ENCODE results near the gene TMEM107.
"Not testable (repeated sequence)": the region's sequence is repeated elsewhere in the genome, so short reads cannot be mapped to it uniquely, and the experiment has no call there.

Gene TMEM107

DNA sequence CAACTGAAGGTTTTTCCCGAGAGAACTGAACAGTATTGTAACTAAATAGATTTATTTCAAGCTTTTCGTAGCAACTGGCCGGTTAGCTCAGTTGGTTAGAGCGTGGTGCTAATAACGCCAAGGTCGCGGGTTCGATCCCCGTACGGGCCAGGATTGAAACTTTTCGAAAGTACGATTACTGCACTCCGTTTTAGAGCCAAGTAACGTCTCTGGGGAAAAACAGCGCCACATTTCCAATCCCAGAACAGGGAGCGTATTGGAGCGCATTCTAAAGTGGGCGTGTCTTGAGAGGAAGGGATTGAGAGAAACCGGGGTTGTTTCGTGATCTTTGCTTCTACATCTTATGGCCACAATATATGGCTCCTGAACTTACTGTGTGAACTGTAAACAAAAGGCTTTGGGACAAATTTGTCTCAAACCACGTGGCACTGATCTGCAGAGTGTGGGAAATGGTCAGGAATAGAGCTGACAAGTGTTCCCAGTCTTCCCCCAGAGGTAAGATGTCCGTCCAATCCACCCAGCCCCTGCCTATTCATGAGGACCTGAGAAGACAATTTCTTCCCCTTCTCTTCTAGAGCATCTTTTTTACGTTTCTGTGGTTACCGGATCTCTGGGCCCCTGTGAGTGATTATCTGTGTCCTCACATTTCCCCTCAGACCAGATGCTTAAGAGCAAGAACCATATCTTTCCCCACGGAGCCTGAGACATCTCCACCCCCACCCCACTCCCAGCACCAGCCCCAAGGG, 11.5 kb upstream of the TMEM107 start:
- Histone ChIP-seq H3K9me3 (ENCODE audit: insufficient read depth, low read depth, low read length) (no peaks in the 10 kb centered on the region), H3K9ac (ENCODE audit: low read depth, low read length) (peak overlapping the region; percentile 59), H3K36me3 (ENCODE audit: insufficient read depth, low read length) (no peaks in the 10 kb centered on the region), H3K27ac (ENCODE audit: low read depth, low read length) (peak overlapping the region; percentile 70; the same call in 1 of the 2 replicates), H3K4me1 (ENCODE audit: insufficient read depth, low read length) (peaks cover 12% of the 10 kb centered on the region), H3K27me3 (ENCODE audit: insufficient read depth, low read length) (peaks cover 21% of the 10 kb centered on the region), H3K4me3 (ENCODE audit: low read length) (peak overlapping the region; percentile 78)
- 3% methylated on average over 25 of the region's 25 CpGs for WGBS

DNA sequence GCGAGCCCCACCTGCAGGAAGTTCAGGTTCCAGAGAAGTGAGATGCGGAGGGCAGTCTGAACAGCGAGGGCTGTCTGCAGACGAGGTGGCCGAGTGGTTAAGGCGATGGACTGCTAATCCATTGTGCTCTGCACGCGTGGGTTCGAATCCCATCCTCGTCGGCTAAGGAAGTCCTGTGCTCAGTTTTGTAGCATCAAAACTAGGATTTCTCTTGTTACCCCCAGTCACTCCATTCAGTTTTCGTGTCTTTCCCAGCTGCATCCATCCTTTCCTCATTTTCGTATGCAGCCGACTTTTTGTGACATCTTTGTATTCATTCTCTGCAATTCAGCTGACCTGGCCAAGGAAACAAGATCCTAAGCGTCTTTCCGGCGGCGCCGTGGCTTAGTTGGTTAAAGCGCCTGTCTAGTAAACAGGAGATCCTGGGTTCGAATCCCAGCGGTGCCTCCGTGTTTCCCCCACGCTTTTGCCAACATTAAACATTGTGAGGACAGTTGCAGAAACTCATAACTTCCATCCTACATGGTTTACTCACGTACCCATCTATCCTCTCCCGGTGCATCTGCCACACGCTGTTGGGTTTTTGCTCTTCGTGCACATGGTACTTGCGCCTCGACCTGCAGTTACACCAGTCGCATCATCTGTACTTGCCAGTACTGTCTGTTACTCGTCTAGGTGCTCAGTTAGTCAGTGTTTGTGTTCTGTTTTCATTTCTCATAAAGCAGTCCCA, 10.8 kb upstream of the TMEM107 start:
- Histone ChIP-seq H3K9me3 (ENCODE audit: insufficient read depth, low read depth, low read length) (no peaks in the 10 kb centered on the region), H3K9ac (ENCODE audit: low read depth, low read length) (peak overlapping the region; percentile 59), H3K27ac (ENCODE audit: low read depth, low read length) (peak overlapping the region; percentile 70; the same call in 1 of the 2 replicates), H3K36me3 (ENCODE audit: insufficient read depth, low read length) (no peaks in the 10 kb centered on the region), H3K4me1 (ENCODE audit: insufficient read depth, low read length) (peaks cover 12% of the 10 kb centered on the region), H3K4me3 (ENCODE audit: low read length) (peak overlapping the region; percentile 73), H3K27me3 (ENCODE audit: insufficient read depth, low read length) (peaks cover 21% of the 10 kb centered on the region)
- WGBS = under 1% methylated on average over 32 of the region's 32 CpGs

DNA sequence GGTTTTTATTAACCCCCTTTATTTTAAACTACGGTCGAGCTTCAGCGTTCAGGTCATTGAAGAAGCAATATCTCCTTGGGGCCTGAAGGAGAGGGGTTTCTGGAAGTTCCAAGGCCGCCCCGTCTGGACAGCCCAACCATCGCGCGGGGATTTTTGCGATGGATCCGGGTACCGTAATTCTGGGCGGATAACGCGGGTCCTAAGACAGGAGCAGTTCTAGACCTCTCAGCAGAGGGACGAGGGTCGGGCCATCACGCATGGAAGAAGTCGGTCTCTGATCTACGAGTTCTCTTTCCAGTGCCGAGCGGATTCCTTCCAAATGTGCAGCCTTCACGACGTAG, 10.2 kb upstream of the TMEM107 start:
- Histone ChIP-seq H3K27me3 (ENCODE audit: insufficient read depth, low read length) (peaks cover 21% of the 10 kb centered on the region), H3K27ac (ENCODE audit: low read depth, low read length) (no peak overlapping the region), H3K36me3 (ENCODE audit: insufficient read depth, low read length) (no peaks in the 10 kb centered on the region), H3K4me1 (ENCODE audit: insufficient read depth, low read length) (peaks cover 12% of the 10 kb centered on the region), H3K9ac (ENCODE audit: low read depth, low read length) (peak overlapping the region; percentile 48), H3K4me3 (ENCODE audit: low read length) (peak overlapping the region; percentile 73), H3K9me3 (ENCODE audit: insufficient read depth, low read depth, low read length) (no peaks in the 10 kb centered on the region)
- under 1% methylated on average over 23 of the region's 23 CpGs for WGBS

DNA sequence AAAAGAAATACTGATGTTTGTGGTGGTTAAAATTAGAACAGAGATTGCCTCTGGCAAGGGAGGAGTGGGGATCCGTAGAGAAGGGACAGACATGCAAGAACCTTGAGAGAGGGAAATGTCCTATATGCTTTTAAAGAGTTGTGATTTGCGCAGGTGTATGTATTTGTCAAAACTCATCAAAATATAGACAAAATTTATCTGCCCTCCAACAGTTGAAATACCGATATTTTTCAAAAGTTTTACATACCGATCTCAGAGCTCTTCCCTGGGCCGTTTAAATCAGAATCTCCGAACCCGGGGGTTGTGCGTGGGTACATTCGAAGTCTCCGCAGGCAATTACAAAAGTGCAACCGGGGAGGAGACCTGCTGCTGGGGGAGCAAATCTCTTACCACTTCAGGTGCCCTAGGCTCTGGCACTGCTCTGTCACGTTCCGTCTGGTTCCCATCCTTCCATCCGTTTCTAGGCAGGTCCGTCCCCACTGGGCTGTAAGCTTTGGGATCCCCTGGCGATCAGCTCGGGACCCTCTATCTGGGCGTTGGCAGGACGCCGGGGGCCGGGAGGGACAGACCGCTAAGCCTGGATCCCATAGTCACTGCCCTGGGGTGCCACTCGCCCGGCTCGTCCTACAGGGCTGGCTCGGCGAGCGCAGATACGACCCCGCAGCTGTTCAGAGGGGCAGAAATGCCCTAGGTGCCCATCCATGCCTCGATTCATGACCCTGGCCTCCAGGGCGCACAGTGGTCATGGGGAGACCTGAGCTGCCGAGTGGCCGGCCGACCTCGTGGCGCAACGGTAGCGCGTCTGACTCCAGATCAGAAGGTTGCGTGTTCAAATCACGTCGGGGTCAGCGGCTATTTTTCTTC, 9.6 kb upstream of the TMEM107 start:
- Histone ChIP-seq H3K27me3 (ENCODE audit: insufficient read depth, low read length) (peaks cover 21% of the 10 kb centered on the region), H3K9me3 (ENCODE audit: insufficient read depth, low read depth, low read length) (no peaks in the 10 kb centered on the region), H3K9ac (ENCODE audit: low read depth, low read length) (peak overlapping the region; percentile 48), H3K36me3 (ENCODE audit: insufficient read depth, low read length) (no peaks in the 10 kb centered on the region), H3K4me1 (ENCODE audit: insufficient read depth, low read length) (peaks cover 12% of the 10 kb centered on the region), H3K27ac (ENCODE audit: low read depth, low read length) (no peak overlapping the region), H3K4me3 (ENCODE audit: low read length) (peak overlapping the region; percentile 73)
- 1% methylated on average over 43 of the region's 44 CpGs for WGBS

DNA sequence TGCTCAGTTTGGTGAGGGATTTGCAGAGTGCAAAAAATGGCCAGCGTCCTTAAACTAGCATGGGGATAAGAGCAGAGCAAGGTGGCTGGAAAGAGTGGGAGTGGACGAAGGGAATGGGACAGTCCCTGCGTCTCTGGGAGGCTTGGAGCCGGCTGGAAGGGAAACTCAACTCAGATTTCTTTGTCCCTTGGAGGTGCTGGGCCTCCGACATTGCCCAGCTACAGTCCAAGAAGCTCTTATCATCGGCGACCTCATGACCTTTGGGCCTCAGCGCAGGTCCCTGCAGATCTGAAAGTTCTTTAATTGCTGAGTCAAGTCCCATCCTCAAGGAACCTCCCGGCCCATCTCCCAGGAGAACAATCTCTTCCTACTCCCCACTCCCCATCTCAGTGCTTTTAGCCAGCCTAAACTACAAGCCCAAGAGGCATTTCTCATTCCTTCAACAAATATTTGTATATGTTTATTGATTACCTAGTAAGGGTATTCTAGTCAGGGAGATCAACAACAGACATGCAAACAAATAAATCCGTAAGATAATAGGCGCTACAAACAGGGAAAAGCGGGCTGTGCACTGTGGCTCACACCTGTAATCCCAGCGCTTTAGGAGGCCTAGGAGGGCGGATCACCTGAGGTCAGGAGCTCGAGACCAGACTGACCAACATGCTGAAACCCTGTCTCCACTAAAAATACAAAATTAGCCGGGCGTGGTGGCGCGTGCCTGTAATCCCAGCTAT, 985 bp upstream of the TMEM107 start:
- H3K27me3 ChIP-seq (ENCODE audit: insufficient read depth, low read length) = no peaks in the 10 kb centered on the region
- peak overlapping the region; percentile 85 for H3K9ac ChIP-seq (ENCODE audit: low read depth, low read length)
- H3K36me3 ChIP-seq (ENCODE audit: insufficient read depth, low read length) = no peaks in the 10 kb centered on the region
- no peaks in the 10 kb centered on the region for H3K9me3 ChIP-seq (ENCODE audit: insufficient read depth, low read depth, low read length)
- WGBS = 77% methylated on average over 19 of the region's 19 CpGs
- peak overlapping the region; percentile 76 for H3K4me3 ChIP-seq (ENCODE audit: low read length)
- peaks cover 16% of the 10 kb centered on the region for H3K4me1 ChIP-seq (ENCODE audit: insufficient read depth, low read length)
- H3K27ac ChIP-seq (ENCODE audit: low read depth, low read length) = peak overlapping the region; percentile 57

DNA sequence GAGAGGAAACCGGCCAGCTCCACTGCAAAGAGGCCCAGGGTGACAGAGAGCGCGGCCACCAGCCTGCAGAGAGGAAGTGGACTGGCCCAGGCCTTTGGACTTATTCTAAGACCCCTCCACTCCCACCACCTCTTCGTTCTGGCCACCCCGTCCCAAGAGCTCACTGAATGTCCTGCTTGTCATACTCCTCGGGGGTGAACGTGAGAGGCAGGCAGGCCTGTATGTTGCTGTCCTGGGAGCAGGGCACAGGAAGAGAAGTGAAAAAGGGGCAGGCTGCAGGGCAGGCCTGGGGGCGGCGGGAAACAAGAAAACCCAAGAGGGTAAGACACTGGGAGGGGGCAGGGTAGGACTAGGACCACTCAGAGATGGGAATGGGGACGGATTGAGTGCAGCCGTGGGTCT, 384 bp downstream of the TMEM107 start:
- Histone ChIP-seq H3K27ac (ENCODE audit: low read depth, low read length) (0 out of 2 replicates have a peak overlapping the region, but pooled peaks have one; percentile 7), H3K9ac (ENCODE audit: low read depth, low read length) (peak overlapping the region; percentile 85), H3K27me3 (ENCODE audit: insufficient read depth, low read length) (no peaks in the 10 kb centered on the region), H3K4me3 (ENCODE audit: low read length) (peak overlapping the region; percentile 76), H3K9me3 (ENCODE audit: insufficient read depth, low read depth, low read length) (no peaks in the 10 kb centered on the region), H3K36me3 (ENCODE audit: insufficient read depth, low read length) (no peaks in the 10 kb centered on the region), H3K4me1 (ENCODE audit: insufficient read depth, low read length) (peaks cover 16% of the 10 kb centered on the region)
- 28% methylated on average over 11 of the region's 11 CpGs for WGBS

DNA sequence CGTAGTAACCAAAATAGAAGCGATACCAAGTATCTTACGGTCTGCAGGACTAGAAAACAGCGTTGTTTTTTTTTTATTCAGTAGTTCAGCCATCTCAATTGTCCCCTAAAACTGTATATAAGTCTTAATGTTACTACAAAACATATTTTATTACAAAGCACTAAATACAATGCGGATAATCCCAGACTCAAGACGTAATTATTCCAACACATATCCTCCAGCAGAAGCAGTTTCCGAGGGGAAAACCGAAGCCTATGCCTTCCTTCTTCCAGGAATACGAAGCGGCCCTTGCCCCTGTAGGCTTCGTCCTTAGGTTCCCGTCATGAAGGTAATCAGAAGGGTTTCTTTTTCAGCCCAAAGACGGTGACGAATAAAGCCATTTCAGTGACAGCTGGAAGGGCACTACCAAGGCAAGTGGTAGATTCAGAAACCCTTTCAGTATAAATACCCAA, 2.3 kb downstream of the TMEM107 start:
- Histone ChIP-seq H3K9me3 (ENCODE audit: insufficient read depth, low read depth, low read length) (no peaks in the 10 kb centered on the region), H3K27ac (ENCODE audit: low read depth, low read length) (peak overlapping the region; percentile 88), H3K4me3 (ENCODE audit: low read length) (peak overlapping the region; percentile 68), H3K36me3 (ENCODE audit: insufficient read depth, low read length) (no peaks in the 10 kb centered on the region), H3K4me1 (ENCODE audit: insufficient read depth, low read length) (peaks cover 16% of the 10 kb centered on the region), H3K27me3 (ENCODE audit: insufficient read depth, low read length) (no peaks in the 10 kb centered on the region), H3K9ac (ENCODE audit: low read depth, low read length) (peak overlapping the region; percentile 90)
- 2% methylated on average over 14 of the region's 14 CpGs for WGBS

DNA sequence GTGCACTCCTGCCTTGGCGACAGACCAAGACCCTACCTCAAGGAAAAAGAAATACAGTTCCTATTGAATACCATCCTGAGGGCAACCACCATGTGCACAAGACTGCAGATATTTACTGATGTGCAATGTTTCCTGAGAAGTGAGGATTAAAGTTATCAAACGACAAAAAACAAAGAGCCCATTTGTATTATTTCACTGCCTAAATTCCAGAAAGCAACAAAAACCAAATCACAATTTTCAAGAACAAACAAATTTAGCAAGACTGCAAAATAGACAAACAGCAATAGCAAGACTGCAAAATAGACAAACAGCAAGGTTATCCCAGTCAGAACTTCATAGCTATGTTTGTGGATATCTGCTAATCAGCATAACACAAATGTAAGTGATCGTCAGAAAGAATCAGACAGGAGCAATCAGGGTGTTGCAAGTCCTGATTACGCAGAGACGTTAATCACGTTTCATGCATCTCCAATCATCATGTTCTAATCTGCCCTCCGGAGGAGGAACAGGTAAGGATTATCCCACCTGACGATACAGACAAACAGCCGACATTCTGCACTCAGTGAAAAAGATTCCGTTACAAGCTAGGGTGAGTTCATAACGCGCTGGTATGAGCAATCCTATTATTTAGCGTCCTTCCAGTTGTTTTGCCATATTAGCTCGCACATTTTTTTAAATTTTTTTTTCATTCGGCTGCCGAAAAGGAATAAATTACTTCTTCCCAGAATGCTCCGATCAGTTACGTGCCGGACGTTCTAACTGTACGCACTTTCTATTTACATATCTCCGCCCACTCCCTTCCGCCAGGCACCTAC, 2.9 kb downstream of the TMEM107 start:
- H3K4me1 ChIP-seq (ENCODE audit: insufficient read depth, low read length) = peaks cover 16% of the 10 kb centered on the region
- peak overlapping the region; percentile 90 for H3K9ac ChIP-seq (ENCODE audit: low read depth, low read length)
- WGBS = 2% methylated on average over 23 of the region's 23 CpGs

DNA sequence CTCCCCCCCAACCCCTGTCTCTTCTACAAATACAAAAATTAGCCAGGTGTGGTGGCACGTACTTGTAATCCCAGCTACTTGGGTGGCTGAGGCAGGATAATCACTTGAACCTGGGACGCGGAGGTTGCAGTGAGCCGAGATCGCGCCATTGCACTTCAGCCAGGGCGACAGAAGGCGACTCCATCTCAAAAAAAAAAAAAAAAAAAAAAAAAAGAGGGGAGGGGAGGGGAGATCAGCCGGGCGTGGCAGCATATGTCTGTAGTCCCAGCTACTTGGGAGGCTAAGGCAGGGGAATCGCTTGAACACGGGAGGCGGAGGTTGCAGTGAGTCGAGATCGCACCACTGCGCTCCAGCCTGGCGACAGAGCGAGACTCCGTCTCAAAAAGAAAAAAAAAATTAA, 6.0 kb downstream of the TMEM107 start:
- H3K27ac ChIP-seq (ENCODE audit: low read depth, low read length); H3K9me3 ChIP-seq (ENCODE audit: insufficient read depth, low read depth, low read length); H3K9ac ChIP-seq (ENCODE audit: low read depth, low read length); H3K4me3 ChIP-seq (ENCODE audit: low read length); H3K4me1 ChIP-seq (ENCODE audit: insufficient read depth, low read length); H3K36me3 ChIP-seq (ENCODE audit: insufficient read depth, low read length); H3K27me3 ChIP-seq (ENCODE audit: insufficient read depth, low read length): not testable (repeated sequence)
- WGBS = 91% methylated on average over 15 of the region's 19 CpGs

More for the DNA sequence above, 2.9 kb downstream of the TMEM107 start:
- no peaks in the 10 kb centered on the region for H3K27me3 ChIP-seq (ENCODE audit: insufficient read depth, low read length)
- no peaks in the 10 kb centered on the region for H3K36me3 ChIP-seq (ENCODE audit: insufficient read depth, low read length)
- H3K4me3 ChIP-seq (ENCODE audit: low read length) = peak overlapping the region; percentile 68
- H3K27ac ChIP-seq (ENCODE audit: low read depth, low read length) = peak overlapping the region; percentile 88
- H3K9me3 ChIP-seq (ENCODE audit: insufficient read depth, low read depth, low read length) = no peaks in the 10 kb centered on the region

DNA sequence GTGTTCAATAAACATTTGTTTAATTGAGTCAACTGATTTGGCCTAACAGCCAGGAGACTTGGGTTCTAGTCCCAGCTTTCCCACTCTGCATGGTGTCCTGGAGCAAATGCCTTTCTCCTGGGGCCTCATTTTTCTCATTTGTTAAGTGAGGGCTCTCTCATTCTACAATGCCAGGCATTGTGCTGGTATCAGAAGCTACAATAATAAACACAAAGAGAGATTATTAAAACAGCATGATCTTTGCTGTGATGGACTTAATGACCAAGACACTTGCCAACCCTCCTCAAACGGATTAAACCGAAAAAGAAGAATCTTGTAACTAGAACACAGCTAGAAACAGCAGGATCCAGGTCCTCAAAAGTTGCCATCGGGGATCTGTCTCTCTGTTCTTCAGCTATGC, 8.7 kb downstream of the TMEM107 start:
- no peak overlapping the region for H3K4me3 ChIP-seq (ENCODE audit: low read length)
- H3K27ac ChIP-seq (ENCODE audit: low read depth, low read length) = no peak overlapping the region
- H3K36me3 ChIP-seq (ENCODE audit: insufficient read depth, low read length) = no peaks in the 10 kb centered on the region
- H3K9ac ChIP-seq (ENCODE audit: low read depth, low read length) = no peak overlapping the region
- no peaks in the 10 kb centered on the region for H3K27me3 ChIP-seq (ENCODE audit: insufficient read depth, low read length)
- 97% methylated on average over 3 of the region's 3 CpGs for WGBS
- H3K4me1 ChIP-seq (ENCODE audit: insufficient read depth, low read length) = peaks cover 11% of the 10 kb centered on the region
- H3K9me3 ChIP-seq (ENCODE audit: insufficient read depth, low read depth, low read length) = no peaks in the 10 kb centered on the region

All from HUES64 (cell line).